Activated T-cell treated with anti-CD3 and anti-CD28 coated beads for 4 hours (primary cell): ENCODE results near the gene CACFD1.

Experiments used
- DNase-seq: peaks from one replicate; pipeline ENCODE4 v3.0.0-alpha.2; 2020

Gene CACFD1

GRCh38 chr9:133467101-133467500 lies 7.3 kb downstream of the CACFD1 start:
- no peak for DNase-seq

- no peak for DNase-seq
Observed at GRCh38 chr9:133468374-133468773, 8.6 kb downstream of the CACFD1 start.

- no peak for DNase-seq
Observed at GRCh38 chr9:133468777-133469421, 9.1 kb downstream of the CACFD1 start.

GRCh38 chr9:133470427-133470924 lies 10.7 kb downstream of the CACFD1 start:
- no peak for DNase-seq

GRCh38 chr9:133470988-133471387 lies 11.2 kb downstream of the CACFD1 start:
- no peak for DNase-seq

- DNase-seq, result no peak
Observed at GRCh38 chr9:133471551-133472276, 11.9 kb downstream of the CACFD1 start.

GRCh38 chr9:133472277-133472645 lies 12.5 kb downstream of the CACFD1 start:
- DNase-seq, result no peak

GRCh38 chr9:133472753-133473378 lies 13.1 kb downstream of the CACFD1 start:
- DNase-seq, result no peak

- DNase-seq, result no peak
Observed at GRCh38 chr9:133473743-133474142, 14.0 kb downstream of the CACFD1 start.

- no peak for DNase-seq
Observed at GRCh38 chr9:133474215-133474614, 14.4 kb downstream of the CACFD1 start.

- no peak for DNase-seq
Observed at GRCh38 chr9:133474853-133475252, 15.1 kb downstream of the CACFD1 start.

- DNase-seq, result no peak
Observed at GRCh38 chr9:133475292-133476012, 15.7 kb downstream of the CACFD1 start.

- DNase-seq, result no peak
Observed at GRCh38 chr9:133476036-133476931, 16.5 kb downstream of the CACFD1 start.

GRCh38 chr9:133476941-133477340 lies 17.2 kb downstream of the CACFD1 start:
- no peak for DNase-seq

- DNase-seq, result no peak
Observed at GRCh38 chr9:133477461-133477860, 17.7 kb downstream of the CACFD1 start.

GRCh38 chr9:133477992-133478850 lies 18.4 kb downstream of the CACFD1 start:
- DNase-seq, result no peak

- peak; percentile 60 for DNase-seq
Observed at GRCh38 chr9:133478851-133479711, 19.3 kb downstream of the CACFD1 start, which contains the start of gene SLC2A6. Gene SLC2A6 (minus strand): TSS chr9:133479099. CDS start chr9:133479059, 40 bp downstream.

- DNase-seq, result no peak
Observed at GRCh38 chr9:133483611-133484010, 23.8 kb downstream of the CACFD1 start.

GRCh38 chr9:133484671-133485437 lies 25.1 kb downstream of the CACFD1 start:
- no peak for DNase-seq
